SKM-1 treated with dmso at 0.1 percent for 144 hours (cell line): ENCODE data around the gene UBE2F.

Experiments
- DNase-seq: peaks from one replicate; lab custom pipeline; 2025; ENCODE audit not compliant: unreplicated experiment; lab: John Stamatoyannopoulos, UW

UBE2F gene

GRCh38 chr2:238069021-238069709 is 102.4 kb downstream of the UBE2F start:
- DNase-seq: no peak

DNA sequence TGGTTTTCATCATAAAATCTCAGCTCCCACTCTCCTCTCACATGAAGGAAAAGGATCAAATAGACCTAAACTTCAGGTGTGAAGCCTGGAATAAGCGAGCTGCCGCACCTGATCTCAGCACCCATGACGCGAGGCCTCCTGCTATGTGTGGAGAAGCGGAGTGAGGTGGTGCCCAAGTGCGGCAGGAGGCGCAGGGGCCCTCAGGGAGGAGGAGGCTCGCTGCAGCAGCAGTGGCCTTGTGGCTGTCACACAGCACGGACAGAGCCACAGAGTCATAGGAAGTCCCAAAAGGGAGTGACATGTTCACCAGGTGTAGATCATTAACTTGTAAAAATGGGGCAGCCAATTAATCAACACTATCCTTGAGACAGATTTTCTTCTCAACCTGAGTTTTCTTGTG is 103.1 kb downstream of the UBE2F start:
- DNase-seq: no peak

GRCh38 chr2:238075397-238075796 is 108.6 kb downstream of the UBE2F start:
- no peak for DNase-seq

DNA sequence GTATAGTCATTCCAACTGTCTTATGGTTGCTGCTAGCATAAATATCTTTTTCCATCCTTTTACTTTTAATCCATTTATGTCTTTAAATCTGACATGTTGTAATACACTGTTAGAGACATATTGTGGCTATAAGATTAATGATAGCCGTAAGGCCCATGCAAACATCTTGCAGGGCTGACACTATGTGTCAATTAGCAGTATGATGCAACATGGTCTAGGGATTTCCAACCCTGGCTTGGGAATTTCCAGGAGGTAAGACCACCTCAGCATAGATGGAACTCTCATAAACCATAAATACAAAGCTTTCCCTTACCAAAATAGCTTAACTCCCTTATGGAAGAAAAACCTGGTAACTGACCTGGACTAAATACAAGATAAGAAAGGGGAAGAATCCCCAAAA is 110.5 kb downstream of the UBE2F start:
- DNase-seq: no peak

GRCh38 chr2:238079874-238080327 is 113.1 kb downstream of the UBE2F start:
- DNase-seq: no peak

DNA sequence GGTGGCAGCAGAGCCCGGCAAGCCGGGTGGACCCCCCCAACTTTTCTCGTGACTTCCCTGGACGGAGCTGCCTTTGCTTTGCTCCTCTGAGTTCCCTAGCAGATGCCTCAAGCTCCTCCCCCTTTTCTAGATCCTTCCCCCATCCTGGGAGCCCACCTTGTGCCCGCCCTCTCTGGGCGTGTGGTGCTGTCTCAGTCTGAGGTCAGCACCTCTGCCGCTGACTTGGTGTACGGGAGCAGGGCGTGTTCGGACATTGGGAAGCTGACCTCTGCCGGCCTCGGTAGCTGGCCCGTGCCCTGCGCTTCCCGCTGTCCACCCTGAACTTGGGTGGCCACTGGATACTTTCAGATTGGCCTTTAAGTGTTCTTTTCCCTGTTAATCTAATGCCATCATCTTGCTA is 113.7 kb downstream of the UBE2F start:
- DNase-seq: no peak

GRCh38 chr2:238081150-238081549 is 114.3 kb downstream of the UBE2F start:
- no peak for DNase-seq

- no peak for DNase-seq
Observed at GRCh38 chr2:238081561-238081960, 114.7 kb downstream of the UBE2F start.

GRCh38 chr2:238082151-238082550 is 115.3 kb downstream of the UBE2F start:
- no peak for DNase-seq

DNA sequence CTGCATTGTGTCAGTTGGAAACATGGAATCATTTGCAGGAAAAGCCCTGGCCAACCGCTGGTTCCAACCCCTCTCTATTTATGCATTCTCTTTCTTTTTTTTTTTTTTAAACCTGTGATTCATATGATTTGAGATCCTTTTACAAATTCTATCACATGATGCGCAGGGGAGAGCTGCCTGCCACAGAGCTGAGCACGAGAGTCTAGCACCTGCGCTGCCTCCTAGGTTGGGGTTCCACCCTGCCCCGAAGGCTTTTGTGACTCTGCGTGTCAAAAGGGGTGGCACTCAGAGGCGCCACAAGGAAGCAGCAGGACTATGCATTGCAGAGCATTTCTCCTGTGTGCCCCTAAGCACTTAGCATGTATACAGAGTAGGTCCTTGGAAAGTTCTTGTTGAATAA is 116.0 kb downstream of the UBE2F start:
- DNase-seq: no peak

GRCh38 chr2:238083919-238084318 is 117.1 kb downstream of the UBE2F start:
- no peak for DNase-seq

GRCh38 chr2:238084761-238085160 is 117.9 kb downstream of the UBE2F start:
- DNase-seq: no peak

GRCh38 chr2:238085899-238086298 is 119.1 kb downstream of the UBE2F start:
- no peak for DNase-seq

- peak; percentile 27 for DNase-seq
Observed at GRCh38 chr2:238087211-238087610, 120.4 kb downstream of the UBE2F start.

GRCh38 chr2:238090887-238091286 is 124.1 kb downstream of the UBE2F start:
- DNase-seq: no peak

DNA sequence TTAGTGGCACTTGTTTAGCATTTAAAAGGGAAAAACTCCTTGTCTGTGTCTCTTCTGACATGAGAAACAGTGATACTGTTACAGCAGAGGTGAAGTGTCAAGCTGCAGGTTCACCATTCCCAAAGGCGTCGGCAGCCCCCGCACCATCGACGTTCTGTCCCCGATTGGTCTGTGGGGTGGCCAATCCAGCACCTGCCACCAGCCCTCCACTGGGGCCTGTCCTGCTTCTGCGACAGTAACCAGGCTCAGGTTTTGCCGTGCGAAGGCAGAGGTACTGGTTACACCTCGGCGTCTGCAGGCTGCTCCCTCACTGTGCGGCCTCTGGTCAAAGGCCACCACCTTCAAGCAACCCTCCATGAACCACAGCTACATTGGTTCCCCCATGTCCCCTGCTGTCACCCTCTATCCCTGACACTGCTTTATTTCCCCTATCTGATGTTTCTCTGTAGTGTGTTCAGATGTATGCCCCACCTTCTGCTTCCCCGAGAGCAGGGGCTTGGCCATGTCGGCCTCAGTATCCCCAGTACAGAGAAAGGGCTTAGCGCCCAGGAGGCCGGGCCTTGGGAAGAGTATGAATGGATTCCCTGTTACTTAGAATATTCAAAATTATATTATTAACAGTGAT is 124.7 kb downstream of the UBE2F start:
- DNase-seq: no peak
